NCI-H1105 (cell line): Measurements from ENCODE around the gene AGO3.

Experiments used
- DNase-seq: peaks from one replicate; lab custom pipeline; 2025; lab: John Stamatoyannopoulos, UW

The AGO3 gene

GRCh38 chr1:36083635-36084496 lies 153.0 kb downstream of the AGO3 start, which contains the start of gene TEKT2:
TEKT2 (plus strand) TSS chr1:36084094; CDS start chr1:36084922, 828 bp downstream.
- DNase-seq: peak; percentile 93

GRCh38 chr1:36084497-36085115 lies 153.7 kb downstream of the AGO3 start:
- no peak for DNase-seq

GRCh38 chr1:36085126-36085525 lies 154.2 kb downstream of the AGO3 start:
- DNase-seq: no peak

GRCh38 chr1:36085686-36086526 lies 155.0 kb downstream of the AGO3 start:
- DNase-seq: no peak

GRCh38 chr1:36086529-36087232 lies 155.8 kb downstream of the AGO3 start:
- no peak for DNase-seq

GRCh38 chr1:36087233-36088123 lies 156.6 kb downstream of the AGO3 start:
- DNase-seq: no peak

- no peak for DNase-seq
Observed at GRCh38 chr1:36088265-36088576, 157.3 kb downstream of the AGO3 start.

GRCh38 chr1:36088577-36089392 lies 157.9 kb downstream of the AGO3 start, which contains the start of gene ADPRS:
ADPRS (plus strand) TSS chr1:36088892; CDS start chr1:36088905, 13 bp downstream.
- peak; percentile 81 for DNase-seq

- no peak for DNase-seq
Observed at GRCh38 chr1:36089393-36090121, 158.7 kb downstream of the AGO3 start.

GRCh38 chr1:36091141-36091540 lies 160.2 kb downstream of the AGO3 start:
- DNase-seq: no peak

- DNase-seq: no peak
Observed at GRCh38 chr1:36091698-36092097, 160.8 kb downstream of the AGO3 start.

GRCh38 chr1:36092166-36092797 lies 161.4 kb downstream of the AGO3 start:
- DNase-seq: no peak

GRCh38 chr1:36092798-36093185 lies 161.9 kb downstream of the AGO3 start:
- DNase-seq: no peak

GRCh38 chr1:36093226-36093625 lies 162.3 kb downstream of the AGO3 start:
- DNase-seq: no peak

GRCh38 chr1:36093929-36094328 lies 163.0 kb downstream of the AGO3 start:
- no peak for DNase-seq

- no peak for DNase-seq
Observed at GRCh38 chr1:36094621-36095061, 163.7 kb downstream of the AGO3 start.

- no peak for DNase-seq
Observed at GRCh38 chr1:36095760-36096405, 165.0 kb downstream of the AGO3 start.
